Mesendoderm (in vitro differentiated cells): ENCODE measurements around the gene TBC1D7.
"Not testable (repeated sequence)": the region's sequence is repeated elsewhere in the genome, so short reads cannot be mapped to it uniquely, and the experiment has no call there.

ENCODE experiments used
- DNase-seq: peaks from one replicate; pipeline ENCODE4 v3.0.0; 2013
- H2AK5ac ChIP-seq: 2 replicates; pipeline ENCODE4 v1.6.1; 2013; ENCODE audit warnings: low read length, inconsistent platforms
- H2BK120ac ChIP-seq: 2 replicates; pipeline ENCODE4 v1.6.1; 2013; ENCODE audit warnings: low read depth, mild to moderate bottlenecking, low read length, moderate library complexity, mixed read lengths
- H2BK15ac ChIP-seq: replicated peaks from 2 replicates; pipeline ENCODE4 v1.6.1; 2013; ENCODE audit warnings: low read depth, mild to moderate bottlenecking, moderate library complexity
- H2BK5ac ChIP-seq: 2 replicates; pipeline ENCODE4 v1.6.1; 2013; ENCODE audit warnings: low read length, inconsistent platforms
- H3K18ac ChIP-seq: 2 replicates; pipeline ENCODE4 v1.6.1; 2013; ENCODE audit warnings: mild to moderate bottlenecking, low read length, mixed read lengths
- H3K23ac ChIP-seq: one replicate; pipeline ENCODE4 v1.6.1; 2013; ENCODE audit warnings: low read length
- H3K27ac ChIP-seq: 2 replicates; pipeline ENCODE4 v1.5.1; 2013; ENCODE audit warnings: low read depth, mild to moderate bottlenecking, inconsistent platforms, low read length, moderate library complexity
- H3K27me3 ChIP-seq: 2 replicates; pipeline ENCODE4 v1.6.1; 2013; ENCODE audit warnings: low read length, control low read depth, mild to moderate bottlenecking, inconsistent platforms; ENCODE audit not compliant: insufficient read depth, poor library complexity
- H3K36me3 ChIP-seq: 2 replicates; pipeline ENCODE4 v1.6.1; 2013; ENCODE audit warnings: low read length, inconsistent platforms; ENCODE audit not compliant: control insufficient read depth, insufficient read depth
- H3K4ac ChIP-seq: one replicate; pipeline ENCODE4 v1.6.1; 2013; ENCODE audit warnings: low read depth, mild to moderate bottlenecking, low read length, moderate library complexity
- H3K4me1 ChIP-seq: 2 replicates; pipeline ENCODE4 v1.6.1; 2013; ENCODE audit warnings: low read depth, low read length, inconsistent platforms; ENCODE audit not compliant: control insufficient read depth
- H3K4me2 ChIP-seq: 2 replicates; pipeline ENCODE4 v1.6.1; 2013; ENCODE audit warnings: low read length
- H3K4me3 ChIP-seq: 2 replicates; pipeline ENCODE4 v1.5.1; 2013; ENCODE audit warnings: mild to moderate bottlenecking, low read length
- H3K56ac ChIP-seq: one replicate; pipeline ENCODE4 v1.6.1; 2013; ENCODE audit warnings: low read length
- H3K79me1 ChIP-seq: 2 replicates; pipeline ENCODE4 v1.6.1; 2013; ENCODE audit warnings: low read length, inconsistent platforms
- H3K79me2 ChIP-seq: 2 replicates; pipeline ENCODE4 v1.6.1; 2013; ENCODE audit warnings: mild to moderate bottlenecking, low read length; ENCODE audit not compliant: control insufficient read depth, insufficient read depth
- H3K9ac ChIP-seq: 2 replicates; pipeline ENCODE4 v1.6.1; 2013; ENCODE audit warnings: low read length, inconsistent platforms
- H4K5ac ChIP-seq: one replicate; pipeline ENCODE4 v1.6.1; 2013; ENCODE audit warnings: low read length
- H4K8ac ChIP-seq: one replicate; pipeline ENCODE4 v1.6.1; 2013; ENCODE audit warnings: low read depth, mild to moderate bottlenecking, control low read depth, low read length, moderate library complexity
- WGBS: extraction: QIAGEN DNeasy Blood & Tissue Kit; methylation state at CpG from one replicate; pipeline ENCODE4 v1.1.7; 2013; ENCODE audit warnings: low lambda C conversion rate, missing lambda C conversion rate; ENCODE audit not compliant: insufficient coverage; ENCODE audit errors: extremely low coverage; 5-methylcytosine and 5-hydroxymethylcytosine counted together

Gene TBC1D7

GRCh38 chr6:13326031-13326586 is 2.2 kb downstream of the TBC1D7 start:
- H3K18ac ChIP-seq, H3K79me1 ChIP-seq, H3K36me3 ChIP-seq, H4K5ac ChIP-seq, H3K9ac ChIP-seq, H2BK15ac ChIP-seq, H2BK120ac ChIP-seq, H3K4ac ChIP-seq, H3K4me1 ChIP-seq, H3K27ac ChIP-seq, H3K23ac ChIP-seq, H3K56ac ChIP-seq, H3K27me3 ChIP-seq, H3K4me3 ChIP-seq, H3K4me2 ChIP-seq, DNase-seq, H2AK5ac ChIP-seq, H2BK5ac ChIP-seq, H4K8ac ChIP-seq: not testable (repeated sequence)
- no CpG with 5 or more reads among the region's 3 CpGs for WGBS
- peaks cover 10% of the 10 kb centered on the region for H3K79me2 ChIP-seq

GRCh38 chr6:13319891-13320564 is 8.3 kb downstream of the TBC1D7 start:
- DNase-seq = no peak
- Histone ChIP-seq H4K5ac (no peak overlapping the region), H4K8ac (no peak overlapping the region), H3K4me3 (no peak overlapping the region), H3K27me3 (no peaks in the 10 kb centered on the region), H2BK5ac (no peak overlapping the region), H3K4ac (no peak overlapping the region), H3K23ac (no peak overlapping the region), H3K27ac (no peak overlapping the region), H3K4me2 (no peak overlapping the region), H2AK5ac (no peak overlapping the region), H2BK120ac (no peak overlapping the region), H3K56ac (no peak overlapping the region), H2BK15ac (no peak overlapping the region), H3K18ac (no peak overlapping the region), H3K79me1 (no peaks in the 10 kb centered on the region), H3K9ac (no peak overlapping the region), H3K36me3 (peaks cover 19% of the 10 kb centered on the region), H3K79me2 (no peaks in the 10 kb centered on the region), H3K4me1 (no peaks in the 10 kb centered on the region)
- WGBS = no CpG with 5 or more reads among the region's 5 CpGs

GRCh38 chr6:13318821-13319220 is 9.5 kb downstream of the TBC1D7 start:
- Histone ChIP-seq H3K79me1 (no peaks in the 10 kb centered on the region), H3K18ac (no peak overlapping the region), H3K79me2 (no peaks in the 10 kb centered on the region), H2AK5ac (no peak overlapping the region), H3K4me3 (no peak overlapping the region), H3K56ac (no peak overlapping the region), H2BK5ac (no peak overlapping the region), H3K36me3 (peaks cover 19% of the 10 kb centered on the region), H3K4me2 (no peak overlapping the region), H4K5ac (no peak overlapping the region), H3K4ac (no peak overlapping the region), H2BK15ac (no peak overlapping the region), H4K8ac (no peak overlapping the region), H3K4me1 (no peaks in the 10 kb centered on the region), H3K9ac (no peak overlapping the region), H3K27me3 (no peaks in the 10 kb centered on the region), H3K23ac (no peak overlapping the region), H2BK120ac (no peak overlapping the region), H3K27ac (no peak overlapping the region)
- WGBS = no CpG with 5 or more reads among the region's 2 CpGs
- no peak for DNase-seq

GRCh38 chr6:13315896-13316295 is 12.4 kb downstream of the TBC1D7 start:
- Histone ChIP-seq H3K27me3 (no peaks in the 10 kb centered on the region), H2BK5ac (no peak overlapping the region), H3K36me3 (peaks cover 14% of the 10 kb centered on the region), H3K4me1 (no peaks in the 10 kb centered on the region), H2BK15ac (no peak overlapping the region), H3K4me3 (no peak overlapping the region), H3K4me2 (no peak overlapping the region), H3K9ac (no peak overlapping the region), H3K79me1 (no peaks in the 10 kb centered on the region), H2BK120ac (no peak overlapping the region), H3K4ac (no peak overlapping the region), H3K18ac (no peak overlapping the region), H3K27ac (no peak overlapping the region), H4K8ac (no peak overlapping the region), H3K23ac (no peak overlapping the region), H3K79me2 (no peaks in the 10 kb centered on the region), H2AK5ac (no peak overlapping the region), H4K5ac (no peak overlapping the region), H3K56ac (no peak overlapping the region)
- WGBS = no CpG with 5 or more reads among the region's 5 CpGs
- DNase-seq = no peak

GRCh38 chr6:13314806-13315205 is 13.5 kb downstream of the TBC1D7 start:
- Histone ChIP-seq H3K36me3 (peaks cover 11% of the 10 kb centered on the region), H3K4me3 (no peak overlapping the region), H2BK120ac (no peak overlapping the region)

GRCh38 chr6:13311155-13311554 is 17.2 kb downstream of the TBC1D7 start:
- Histone ChIP-seq H3K23ac (no peak overlapping the region), H3K9ac (no peak overlapping the region), H3K4me3 (no peak overlapping the region), H3K56ac (no peak overlapping the region), H3K4ac (no peak overlapping the region), H4K8ac (no peak overlapping the region), H3K36me3 (peaks cover 9% of the 10 kb centered on the region), H2AK5ac (no peak overlapping the region), H4K5ac (no peak overlapping the region), H3K4me2 (no peak overlapping the region), H3K79me1 (no peaks in the 10 kb centered on the region), H3K27ac (no peak overlapping the region), H3K4me1 (no peaks in the 10 kb centered on the region), H2BK5ac (no peak overlapping the region), H2BK15ac (no peak overlapping the region), H3K79me2 (no peaks in the 10 kb centered on the region), H3K18ac (no peak overlapping the region), H3K27me3 (no peaks in the 10 kb centered on the region), H2BK120ac (no peak overlapping the region)
- DNase-seq = no peak
- WGBS = no CpG with 5 or more reads among the region's 1 CpG

More at GRCh38 chr6:13314806-13315205, 13.5 kb downstream of the TBC1D7 start:
- Histone ChIP-seq H3K9ac (no peak overlapping the region), H3K18ac (no peak overlapping the region), H3K79me2 (no peaks in the 10 kb centered on the region), H2BK5ac (no peak overlapping the region), H2AK5ac (no peak overlapping the region), H3K27ac (no peak overlapping the region), H3K4ac (no peak overlapping the region), H3K27me3 (no peaks in the 10 kb centered on the region), H3K23ac (no peak overlapping the region), H3K79me1 (no peaks in the 10 kb centered on the region), H3K56ac (no peak overlapping the region), H2BK15ac (no peak overlapping the region), H3K4me2 (no peak overlapping the region), H4K8ac (no peak overlapping the region), H4K5ac (no peak overlapping the region), H3K4me1 (no peaks in the 10 kb centered on the region)
- DNase-seq = no peak
